Measurements from ENCODE around the gene DHRS12.

The DHRS12 gene

GRCh38 chr13:51780099-51780498 is 23.9 kb downstream of the DHRS12 start:
- DNase-seq: no peak

DNA sequence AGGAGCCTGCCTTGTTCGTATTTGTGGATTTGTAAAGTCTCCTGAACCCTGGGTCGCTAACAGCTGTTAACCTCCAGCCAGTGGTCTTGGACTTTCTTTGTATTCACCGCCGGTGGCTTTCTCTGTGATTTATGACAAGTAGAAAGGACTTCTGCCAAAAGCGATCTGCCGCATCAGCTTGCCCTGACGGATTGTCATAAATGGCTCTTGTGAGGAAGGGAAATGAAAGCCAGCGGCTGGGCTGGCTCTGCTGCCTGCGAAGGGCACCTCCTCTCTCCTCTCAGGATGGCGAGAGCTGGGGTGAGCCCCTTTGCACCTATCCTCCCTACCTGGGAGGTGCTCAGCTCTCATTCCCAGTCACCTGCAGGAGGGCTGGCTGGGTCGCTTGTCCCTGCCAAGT is 25.6 kb downstream of the DHRS12 start:
- DNase-seq: no peak

DNA sequence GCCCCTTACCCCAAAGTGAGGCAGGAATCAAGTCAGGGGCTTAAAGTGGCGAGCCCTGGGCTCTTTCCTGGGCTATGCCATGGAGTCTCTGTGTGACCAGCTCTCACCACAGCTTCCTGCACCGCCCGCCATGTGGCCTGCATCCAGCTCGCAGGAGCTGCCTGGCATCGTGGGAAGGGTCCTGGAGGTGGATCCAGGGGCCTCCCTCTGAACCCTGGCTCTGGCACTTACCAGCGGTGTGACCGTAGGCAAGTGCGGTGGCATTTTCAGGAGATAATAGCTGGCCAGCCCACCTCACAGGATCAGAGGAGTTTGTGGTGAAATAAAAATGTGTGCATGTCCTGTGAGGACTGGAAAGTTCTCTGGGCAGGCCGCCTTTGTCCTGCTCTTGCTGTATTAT is 26.0 kb downstream of the DHRS12 start:
- no peak for DNase-seq

- DNase-seq: no peak
Measured at GRCh38 chr13:51776179-51776578, 27.8 kb downstream of the DHRS12 start.

GRCh38 chr13:51773515-51773914 is 30.4 kb downstream of the DHRS12 start:
- DNase-seq: no peak

- DNase-seq: no peak
Measured at GRCh38 chr13:51772781-51773180, 31.2 kb downstream of the DHRS12 start.

DNA sequence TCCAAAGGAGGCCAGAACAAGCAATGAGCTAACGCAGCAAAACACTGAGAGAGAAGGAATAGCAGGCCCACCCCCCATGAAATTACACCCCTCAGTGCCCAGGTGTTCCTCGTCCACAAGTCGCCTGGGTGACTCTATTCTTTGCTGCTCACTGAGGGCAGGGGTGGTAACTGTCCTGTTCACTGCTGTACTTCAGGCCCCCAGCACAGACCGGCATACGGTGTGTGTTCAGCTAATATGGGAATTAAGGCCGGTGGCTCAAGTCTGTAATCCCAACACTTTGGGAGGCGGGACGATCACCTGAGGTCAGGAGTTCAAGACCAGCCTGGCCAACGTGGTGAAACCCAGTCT is 31.9 kb downstream of the DHRS12 start:
- DNase-seq: no peak

DNA sequence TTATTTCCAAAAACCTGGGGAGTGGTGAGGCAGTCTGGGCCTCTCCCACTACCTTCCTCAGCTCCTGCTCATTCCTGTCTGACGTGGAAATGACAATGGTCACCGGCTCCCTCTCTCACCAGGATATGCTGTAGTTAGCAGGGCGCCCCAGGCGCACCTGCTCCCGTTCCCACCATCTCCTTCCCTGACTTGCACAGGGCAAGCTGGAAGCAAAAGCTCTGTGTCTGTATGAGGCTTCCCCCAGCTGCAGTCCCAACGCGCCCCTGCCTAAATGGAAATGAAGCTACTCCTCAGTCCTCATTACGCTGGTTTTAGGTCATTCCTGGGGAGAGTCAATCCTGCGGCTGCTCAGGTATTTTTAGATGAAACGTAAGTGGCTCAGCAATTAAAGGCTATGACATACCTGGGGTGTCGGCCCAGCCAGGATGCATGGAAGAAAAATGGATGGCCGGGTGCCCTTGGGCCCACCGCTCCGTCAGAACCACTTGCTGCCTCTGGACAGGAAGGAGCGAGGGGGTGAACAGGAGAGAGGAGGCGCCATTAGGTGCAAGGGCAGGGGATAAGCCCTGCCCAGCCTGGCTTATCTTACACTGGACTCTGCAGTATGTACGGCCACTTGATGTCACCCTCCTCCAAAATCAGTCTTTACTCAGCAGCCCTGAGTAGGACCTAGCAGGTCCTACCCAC is 32.4 kb downstream of the DHRS12 start:
- no peak for DNase-seq

DNA sequence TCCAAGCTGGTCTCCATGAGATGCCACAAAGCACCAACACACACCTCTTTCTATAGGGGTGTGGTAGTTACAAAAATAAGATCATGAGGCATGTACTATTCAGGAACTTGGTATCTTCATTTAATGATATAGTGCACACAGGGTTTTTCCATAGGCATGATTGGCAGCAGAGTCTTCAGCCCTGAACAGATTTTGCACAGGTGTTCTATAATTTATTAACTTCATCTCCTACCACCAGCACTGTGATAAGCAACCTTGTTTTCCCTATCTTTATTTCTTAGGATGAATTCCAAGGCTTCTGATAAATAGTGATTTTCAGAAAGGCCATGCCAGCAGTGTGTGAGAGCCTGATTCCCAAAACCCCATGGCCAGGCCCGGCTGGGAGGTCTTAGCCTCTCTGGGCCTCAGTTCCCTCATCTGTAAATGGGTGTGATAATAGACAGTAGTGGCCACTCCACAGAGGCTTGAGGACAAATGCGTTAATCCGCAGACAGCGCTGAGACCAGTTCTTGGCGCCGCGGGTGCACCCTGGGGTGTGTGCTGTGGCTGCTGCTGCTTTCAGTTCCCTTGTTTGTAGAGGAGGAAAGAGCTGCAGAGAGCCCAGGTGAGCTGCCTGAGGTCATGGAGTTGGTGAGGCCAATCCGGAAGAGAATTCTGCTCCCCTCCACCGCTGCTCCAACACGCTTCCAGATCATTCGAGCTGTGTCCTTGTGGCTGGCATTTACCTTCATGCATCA is 33.1 kb downstream of the DHRS12 start:
- no peak for DNase-seq

DNA sequence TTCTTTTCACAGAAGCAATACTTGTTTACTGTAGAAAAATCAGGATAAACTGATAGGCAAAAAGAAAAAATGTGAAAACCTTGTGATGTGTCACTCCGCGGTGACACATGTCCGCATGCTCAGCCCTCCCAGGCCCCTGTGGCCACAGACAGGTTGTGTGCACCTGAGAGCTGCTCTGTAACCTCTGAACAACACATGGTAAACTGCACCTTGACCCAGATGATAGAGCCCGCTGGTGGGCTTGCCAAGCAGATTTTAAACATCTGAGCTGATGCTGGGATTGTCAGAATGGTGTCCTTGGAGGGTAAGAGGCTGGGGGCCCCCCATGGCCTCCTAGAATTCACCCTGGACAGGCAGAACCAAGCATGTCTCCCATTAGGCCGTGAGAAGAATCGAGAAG is 33.8 kb downstream of the DHRS12 start:
- DNase-seq: no peak

DNA sequence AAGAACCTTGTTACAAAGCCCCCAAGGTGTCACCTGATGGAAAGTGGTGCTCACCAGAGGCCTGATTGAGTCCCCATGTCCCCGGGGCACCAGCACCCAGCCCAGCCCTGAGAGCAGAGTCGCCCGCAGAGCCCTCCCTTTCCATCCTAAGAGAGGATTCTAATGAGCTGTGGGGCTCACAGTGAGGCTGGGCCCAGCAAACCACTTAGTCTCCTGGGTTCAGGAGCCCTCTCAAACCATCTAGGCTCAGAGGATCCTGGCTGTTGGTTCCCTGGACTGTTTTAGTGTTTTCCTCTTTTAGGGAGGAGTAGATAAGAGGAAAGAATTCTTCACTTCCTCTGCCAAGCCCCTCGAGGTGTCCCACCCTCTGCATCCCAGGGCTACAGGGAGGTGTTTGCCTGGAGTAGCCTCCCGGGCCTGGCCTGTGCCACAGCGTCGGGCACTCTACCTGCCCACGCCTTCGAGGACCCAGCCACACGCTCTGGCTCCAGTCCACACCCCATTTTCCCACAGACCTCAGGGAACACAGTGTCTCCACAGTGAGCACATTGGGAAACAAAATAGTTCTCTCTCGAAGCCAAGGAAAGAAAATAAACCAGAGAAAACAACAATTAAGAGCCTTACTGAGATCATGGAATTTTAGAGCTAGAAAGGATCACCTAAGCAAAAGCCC is 34.4 kb downstream of the DHRS12 start:
- no peak for DNase-seq

DNA sequence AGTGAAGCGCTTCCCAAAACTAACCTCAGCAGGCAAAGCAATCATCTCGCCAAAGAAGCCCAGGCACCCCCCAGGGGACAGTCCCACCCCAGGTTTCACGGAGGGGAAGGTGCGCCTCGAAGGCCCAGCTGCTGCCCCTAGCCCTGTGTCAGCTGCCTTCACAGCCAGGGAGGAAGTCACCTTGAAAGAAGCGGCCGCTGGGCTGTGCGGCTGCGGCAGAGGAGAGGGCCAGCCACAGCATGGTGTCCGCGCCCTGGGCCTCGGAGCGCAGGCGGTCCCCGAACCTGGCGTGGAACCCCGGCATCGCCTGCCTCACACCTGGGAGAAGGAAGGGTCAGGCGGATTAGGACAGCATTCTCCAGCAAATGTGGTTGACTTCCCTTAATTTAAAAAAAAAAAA is 35.0 kb downstream of the DHRS12 start:
- no peak for DNase-seq

DNA sequence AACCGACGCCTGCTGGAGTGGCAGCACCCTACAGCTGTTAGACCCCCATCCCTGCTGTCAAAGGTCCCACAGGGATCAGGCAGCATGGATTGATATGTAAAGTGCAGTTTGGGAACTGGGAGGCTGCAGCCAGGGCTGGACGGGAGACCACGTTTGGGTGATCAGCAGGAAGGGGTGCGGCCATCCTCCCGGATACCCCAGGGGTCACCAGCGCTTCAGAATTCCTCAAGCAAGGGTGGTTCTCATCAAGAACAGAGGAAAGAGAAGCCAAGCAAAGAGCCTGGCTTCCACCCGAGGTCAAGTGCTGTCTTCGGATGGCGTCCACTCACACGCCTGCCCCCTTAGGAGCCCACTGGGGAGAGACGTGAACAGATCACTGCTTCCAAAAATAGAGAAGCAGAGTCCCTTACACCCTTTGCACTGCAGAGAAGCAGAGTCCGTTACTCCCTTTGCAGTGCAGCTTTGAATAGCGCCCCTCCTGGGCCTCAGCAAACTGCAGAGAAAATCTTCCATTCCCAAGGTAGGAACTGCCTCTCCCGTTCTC is 35.5 kb downstream of the DHRS12 start:
- no peak for DNase-seq

- no peak for DNase-seq
Measured at GRCh38 chr13:51767100-51767499, 36.9 kb downstream of the DHRS12 start.

DNA sequence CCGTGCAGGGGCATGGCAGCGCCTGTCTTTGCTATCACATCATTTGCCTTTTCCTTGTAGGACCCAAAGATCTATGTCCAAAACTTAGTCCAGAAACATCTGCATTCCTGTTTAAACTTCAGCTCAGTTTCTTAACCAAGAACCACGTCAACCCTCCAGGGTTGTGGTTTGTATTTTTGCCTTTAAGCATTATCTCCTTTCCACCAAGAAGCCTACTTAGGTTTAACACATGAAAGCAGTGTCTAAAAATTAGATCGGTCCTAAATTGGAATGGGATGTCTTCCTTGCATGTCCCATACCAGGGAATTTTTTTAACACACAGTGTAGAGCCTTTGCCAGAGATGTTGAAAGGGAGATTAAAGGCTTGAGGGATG is 38.8 kb downstream of the DHRS12 start:
- no peak for DNase-seq

DNA sequence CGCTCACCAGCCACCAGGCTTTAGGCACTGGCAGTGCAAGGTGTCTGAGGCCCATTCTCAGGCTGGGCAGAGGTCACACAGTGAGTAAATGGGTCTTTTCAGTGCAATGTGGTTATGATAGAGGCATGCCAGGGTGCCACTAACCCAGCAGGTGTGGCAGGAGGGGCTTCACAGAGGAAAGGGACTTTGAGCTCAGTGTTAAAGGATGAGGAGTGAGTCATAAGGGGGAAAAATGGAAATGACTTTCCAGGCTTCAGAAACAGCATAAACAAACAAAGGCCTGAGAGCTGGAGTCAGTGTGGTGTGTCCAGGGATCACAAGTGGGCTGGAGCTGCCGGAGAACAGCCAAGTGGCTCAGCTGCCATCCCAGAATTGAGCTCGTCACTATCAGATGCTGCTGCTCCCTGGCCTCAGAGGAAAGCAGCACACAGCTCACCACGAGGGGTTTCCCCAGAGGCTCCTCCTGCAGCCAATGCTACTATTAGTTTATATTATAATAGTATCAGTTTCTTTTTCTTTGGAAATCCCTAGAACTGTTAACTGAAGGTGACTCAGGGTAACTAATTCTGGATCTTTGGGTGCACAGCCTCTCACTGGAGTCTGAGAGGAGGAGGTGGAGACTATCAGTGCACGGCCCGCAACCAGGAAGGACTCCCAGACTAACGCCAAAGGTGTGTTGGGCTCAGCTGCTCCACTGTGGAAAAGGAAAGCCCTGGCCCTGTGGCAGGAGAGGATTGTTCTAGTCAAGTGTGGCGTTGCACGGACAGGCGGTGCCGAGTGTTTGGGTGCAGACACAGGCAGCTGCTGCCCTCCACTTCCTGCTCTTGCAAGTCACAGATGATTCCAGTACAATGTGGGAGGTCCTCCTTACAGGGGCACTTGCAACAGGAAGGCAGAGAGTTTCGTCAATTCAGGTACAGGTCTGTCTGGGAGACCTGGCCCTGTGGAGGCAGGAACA is 39.5 kb downstream of the DHRS12 start:
- no peak for DNase-seq

DNA sequence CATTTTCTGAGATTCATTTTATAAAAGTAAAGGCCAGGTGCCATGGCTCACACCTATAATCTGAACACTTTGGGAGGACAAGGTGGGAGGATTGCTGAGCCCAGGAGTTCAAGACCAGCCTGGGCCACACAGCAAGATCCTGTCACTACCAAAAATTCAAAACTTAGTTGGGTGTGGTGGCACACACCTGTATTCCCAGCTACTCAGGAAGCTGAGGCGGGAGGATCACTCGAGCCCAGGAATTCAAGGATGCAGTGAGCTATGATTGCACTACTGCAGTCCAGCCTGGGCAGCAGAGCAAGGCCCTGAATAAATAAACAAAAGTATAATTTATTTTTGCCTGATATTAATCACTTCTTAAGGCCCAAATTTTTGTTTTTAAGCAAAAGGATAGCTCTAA is 40.5 kb downstream of the DHRS12 start:
- DNase-seq: no peak

DNA sequence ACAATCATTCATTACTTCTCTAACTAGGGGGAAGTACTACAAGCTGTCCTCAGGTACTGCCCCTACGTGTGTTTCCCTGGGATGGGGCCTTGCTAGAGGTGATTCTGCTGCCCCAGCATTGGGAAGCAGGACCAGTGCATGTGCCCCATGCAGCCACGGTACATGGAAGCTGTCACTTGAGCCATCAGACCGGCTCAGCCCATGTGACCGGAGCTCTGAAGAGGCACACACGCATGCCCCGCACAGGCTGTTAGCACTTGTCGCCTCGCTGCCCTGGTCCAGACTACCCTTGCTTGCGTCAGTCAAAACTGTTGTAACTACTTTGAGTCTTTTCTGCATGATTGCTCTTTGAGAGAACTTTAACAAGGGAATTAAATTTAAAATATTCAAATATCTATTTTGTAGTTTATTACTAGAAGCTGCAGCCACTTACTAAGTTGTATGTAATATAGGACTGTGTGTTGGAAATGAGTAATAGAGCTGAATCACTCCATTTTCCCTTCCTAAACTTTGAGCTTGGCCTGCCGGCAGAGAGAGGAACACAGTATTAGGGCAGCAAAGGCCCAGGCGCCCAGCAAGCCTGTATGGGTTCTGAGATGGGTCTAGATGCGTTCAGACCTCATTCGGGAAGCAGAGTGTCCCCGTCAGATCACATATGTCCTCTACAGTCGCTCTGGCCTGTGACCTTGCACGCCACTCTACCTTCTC is 42.2 kb downstream of the DHRS12 start:
- no peak for DNase-seq

- no peak for DNase-seq
Measured at GRCh38 chr13:51760592-51760991, 43.4 kb downstream of the DHRS12 start.

DNA sequence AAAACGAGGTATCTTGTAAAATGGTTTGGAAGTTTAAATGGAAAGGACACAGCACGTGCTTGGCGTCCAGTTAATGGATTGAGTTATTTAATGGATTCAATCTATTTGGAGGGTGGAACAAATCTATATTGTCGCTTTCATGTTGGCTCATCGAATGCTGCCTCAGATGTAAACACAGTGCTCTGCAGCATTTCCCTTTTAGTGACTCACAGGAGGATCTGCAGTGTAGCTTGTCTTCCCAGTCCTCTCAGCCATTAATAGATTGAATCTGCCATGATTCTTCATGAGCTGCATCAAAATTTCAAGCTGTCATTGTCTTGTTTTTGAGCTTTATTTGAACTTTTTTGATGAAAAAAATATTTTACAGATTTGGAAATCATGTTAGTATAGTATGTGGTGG is 44.7 kb downstream of the DHRS12 start:
- no peak for DNase-seq

DNA sequence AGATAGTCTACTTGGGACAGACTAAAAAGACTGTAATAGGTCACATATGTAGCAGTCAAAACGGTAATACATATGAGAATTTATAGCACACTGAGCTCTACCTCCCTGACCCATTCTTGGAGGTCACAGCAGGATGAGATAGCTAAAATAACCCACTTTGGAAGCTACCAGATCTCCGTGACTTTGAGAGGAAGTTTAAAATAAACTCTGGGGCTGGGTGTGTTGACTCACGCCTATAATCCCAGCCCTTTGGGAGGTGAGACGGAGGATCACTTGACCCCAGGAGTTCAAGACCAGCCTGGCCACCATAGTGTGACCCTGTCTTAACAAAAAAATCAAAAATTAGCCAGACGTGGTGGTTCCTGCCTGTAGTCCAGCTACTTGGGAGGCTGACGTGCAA is 45.3 kb downstream of the DHRS12 start:
- no peak for DNase-seq

- DNase-seq: no peak
Measured at GRCh38 chr13:51756651-51757050, 47.3 kb downstream of the DHRS12 start.
